Measurements from ENCODE around the gene ACRBP.

The ACRBP gene

GRCh38 chr12:6646276-6647082, 753 bp downstream of the ACRBP start:
- DNase-seq = no peak

GRCh38 chr12:6644903-6645302, 2.3 kb downstream of the ACRBP start:
- peak; percentile 34 for DNase-seq

DNA sequence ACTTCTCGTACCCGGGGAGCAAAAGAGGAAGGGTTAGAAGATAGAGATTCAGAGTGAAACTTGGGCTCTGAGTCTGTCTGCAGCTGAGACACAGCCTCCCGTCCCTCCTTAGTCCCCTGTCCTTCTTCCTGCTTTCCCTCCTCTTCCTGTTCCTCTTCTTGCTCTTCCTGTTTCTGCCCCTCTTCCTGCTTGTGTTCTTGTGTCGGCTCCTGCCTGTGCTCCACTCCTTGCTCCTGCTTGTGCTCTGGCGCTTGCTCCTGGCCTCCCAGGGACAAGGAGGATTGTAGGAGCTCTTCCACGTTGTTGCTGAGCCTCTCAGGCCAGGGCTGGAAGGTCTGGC, 3.0 kb downstream of the ACRBP start:
- DNase-seq = no peak

DNA sequence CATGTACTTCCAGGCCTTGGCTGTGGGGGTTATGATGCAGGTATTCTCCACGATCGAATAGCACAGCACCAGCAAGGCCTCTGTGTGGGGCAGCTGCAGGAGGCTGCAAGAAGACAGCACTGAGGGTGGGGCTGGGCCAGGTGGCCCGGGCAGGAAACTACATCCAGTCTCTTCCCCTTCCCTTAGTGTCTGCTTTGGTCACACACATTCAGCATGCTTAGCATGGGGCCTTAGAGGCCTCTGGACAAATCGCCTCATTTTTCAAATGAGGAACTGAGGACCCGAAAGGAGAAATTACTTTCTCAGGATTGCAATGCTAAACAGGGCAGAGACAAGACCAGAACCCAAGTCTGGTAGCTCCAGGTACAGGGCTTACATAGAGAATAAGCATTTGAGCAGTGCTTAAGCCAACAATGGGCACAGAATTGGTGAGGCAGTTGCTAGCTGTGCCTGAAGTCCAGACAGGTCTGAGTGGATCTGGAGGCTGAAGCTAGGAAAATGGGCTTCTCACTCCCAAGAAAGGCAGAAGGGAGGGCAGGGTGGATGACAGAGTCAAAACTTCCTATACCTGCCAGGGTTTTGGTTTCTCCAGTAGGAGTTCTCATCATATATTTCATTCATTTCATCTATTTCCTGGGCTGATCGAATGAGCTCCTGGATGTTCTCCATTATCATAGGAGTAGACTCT, 3.5 kb downstream of the ACRBP start:
- no peak for DNase-seq

- DNase-seq = no peak
Observed at GRCh38 chr12:6641131-6641530, 6.1 kb downstream of the ACRBP start.

DNA sequence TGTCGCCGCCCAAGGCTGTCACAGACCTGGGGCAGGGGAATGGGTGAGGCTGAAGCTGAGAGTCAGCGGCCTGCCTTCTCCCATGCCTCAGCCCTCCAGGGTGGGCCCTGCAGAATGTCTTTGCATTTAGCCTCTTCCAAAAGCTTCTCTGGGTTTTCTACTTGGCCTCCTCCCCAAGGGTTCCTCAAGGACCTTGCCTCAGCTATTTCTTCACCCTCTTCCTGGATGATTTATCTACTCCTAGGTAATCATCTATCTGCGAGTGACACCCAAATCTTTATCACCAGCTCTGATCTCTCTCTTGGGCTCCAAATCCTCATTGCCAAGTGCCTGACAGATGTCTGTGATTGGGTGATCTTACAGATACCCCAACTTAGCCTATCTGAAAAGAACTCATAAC, 6.7 kb downstream of the ACRBP start:
- DNase-seq = no peak

DNA sequence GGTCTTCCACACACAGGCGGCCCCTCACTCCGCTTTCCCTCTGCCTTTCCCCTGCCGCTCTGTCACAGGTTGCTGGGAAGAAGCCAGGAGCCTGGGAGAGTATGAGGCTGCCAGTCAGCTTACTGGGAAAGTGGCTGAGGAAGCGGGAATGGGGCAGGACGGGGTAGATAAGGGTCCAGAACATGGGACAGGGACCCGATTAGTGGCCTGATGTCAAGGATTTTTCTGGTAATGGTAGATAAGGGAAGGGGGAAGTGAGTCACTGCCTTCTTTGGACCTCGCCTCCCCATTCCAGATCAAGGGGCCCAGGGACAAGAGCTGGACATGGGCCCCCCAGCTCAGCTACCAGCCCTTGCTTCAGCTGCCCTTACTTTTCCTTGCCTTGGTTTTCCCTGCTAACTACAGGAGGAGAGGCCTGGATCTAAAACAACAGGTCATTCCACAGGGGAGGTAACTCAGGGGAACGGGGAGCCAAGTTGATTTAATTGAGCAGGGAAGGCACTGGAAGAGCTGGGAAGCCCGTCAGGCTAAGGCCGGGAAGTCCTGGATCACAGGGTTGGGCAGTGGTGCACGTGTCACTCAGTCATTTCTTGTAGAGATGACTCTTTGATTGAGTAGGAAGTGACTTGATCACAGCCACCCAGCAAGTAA, 8.0 kb downstream of the ACRBP start:
- DNase-seq = no peak

DNA sequence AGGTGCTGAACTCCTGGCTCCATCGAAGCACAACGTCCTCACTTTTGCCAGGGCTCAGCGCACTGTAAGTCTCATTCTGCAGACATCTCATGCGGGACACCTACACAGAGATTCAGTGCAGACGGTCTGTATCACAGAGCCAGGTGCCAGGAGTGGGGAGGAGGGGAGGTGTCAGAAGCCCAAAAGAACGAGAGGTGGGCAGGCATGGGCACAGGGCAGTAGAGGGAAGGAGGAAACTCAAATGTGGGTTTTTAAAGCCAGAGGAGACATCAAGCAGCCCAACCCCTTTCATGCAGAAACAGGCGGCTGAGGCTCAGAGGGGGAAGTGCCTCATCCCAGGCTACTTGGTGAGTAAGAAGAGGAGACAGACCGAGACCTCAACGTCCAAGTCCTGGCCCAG, 8.9 kb downstream of the ACRBP start:
- no peak for DNase-seq

DNA sequence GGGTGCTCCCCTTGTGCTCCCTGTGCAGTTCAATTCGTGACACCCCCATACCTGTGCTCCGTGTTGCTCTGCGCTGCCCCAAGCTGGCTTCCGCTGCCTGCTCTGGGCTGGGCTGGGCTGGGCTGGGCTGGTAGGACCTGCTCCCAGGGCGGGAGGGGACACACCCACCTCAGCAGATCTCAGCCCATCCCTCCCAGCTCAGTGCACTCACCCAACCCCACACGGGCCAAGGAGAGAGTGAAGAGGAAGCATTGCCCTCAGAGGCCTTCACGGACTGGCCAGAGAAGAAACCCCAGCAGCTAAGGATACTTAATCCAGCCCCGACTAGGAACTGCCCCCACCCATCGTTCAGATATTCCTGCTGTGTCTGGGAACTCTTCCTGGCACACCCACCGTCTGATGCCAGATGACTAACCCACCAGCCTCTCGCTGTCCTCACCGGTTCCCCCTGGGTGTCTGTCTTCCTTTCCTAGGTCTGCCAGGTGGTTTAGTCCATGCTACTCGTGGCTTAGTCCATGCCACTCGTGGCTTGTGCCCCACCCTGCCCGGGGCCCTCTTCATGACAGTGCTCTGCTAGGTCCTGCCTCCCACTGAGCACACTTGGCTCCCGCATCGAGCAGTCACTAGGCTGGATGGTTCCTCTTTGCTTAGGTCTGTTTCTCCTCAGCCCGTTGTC, 11.2 kb downstream of the ACRBP start, which contains the start of gene LPAR5:
Gene LPAR5 (minus strand): TSS at position 104 of the 676 bp plus-strand sequence. CDS start 14,711 bp downstream, outside the sequence.
- no peak for DNase-seq

- DNase-seq = no peak
Observed at GRCh38 chr12:6635375-6635855, 11.8 kb downstream of the ACRBP start.

DNA sequence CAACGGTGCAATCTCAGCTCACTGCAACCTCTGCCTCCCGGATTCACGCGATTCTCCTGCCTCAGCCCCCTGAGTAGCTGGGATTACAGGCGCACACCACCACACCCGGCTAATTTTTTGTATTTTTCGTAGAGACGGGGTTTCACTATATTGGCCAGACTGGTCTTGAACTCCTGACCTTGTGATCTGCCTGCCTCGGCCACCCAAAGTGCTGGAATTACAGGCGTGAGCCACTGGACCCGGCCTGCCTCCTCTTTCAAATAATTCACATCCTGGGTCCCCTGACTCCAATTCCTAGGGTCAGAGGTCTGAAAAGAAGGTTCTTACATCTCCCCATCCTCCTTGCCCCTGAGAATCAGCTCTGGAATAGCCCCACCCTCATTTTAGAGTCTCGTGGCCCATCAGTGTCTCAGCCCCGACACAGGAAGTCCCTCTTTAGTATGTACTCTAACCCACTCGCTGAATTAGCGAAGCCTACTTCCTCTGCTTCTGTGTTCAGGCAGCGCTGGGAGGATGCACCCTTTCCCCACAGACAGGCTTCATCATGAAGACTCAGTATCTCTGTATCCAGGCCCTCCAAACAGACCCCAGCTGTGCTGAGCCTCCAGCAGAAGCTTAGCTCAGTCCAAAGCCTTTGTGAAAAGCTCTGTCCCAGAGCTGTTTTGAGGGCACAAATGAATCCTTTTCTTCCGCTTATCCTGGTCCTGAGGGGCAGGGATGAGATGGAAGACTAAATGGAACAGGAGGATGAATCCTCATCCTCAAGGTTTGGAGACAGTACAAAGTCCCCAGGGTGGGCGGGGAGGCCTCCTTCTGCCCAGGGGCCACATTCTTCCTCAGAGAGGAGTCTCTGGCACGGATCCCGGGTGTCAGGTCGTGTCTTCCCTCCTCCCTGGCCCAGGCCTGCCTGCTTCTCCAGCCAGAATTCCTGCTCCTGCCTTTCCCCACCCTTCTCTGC, 14.9 kb downstream of the ACRBP start:
- DNase-seq = no peak

GRCh38 chr12:6631549-6631961, 15.7 kb downstream of the ACRBP start:
- DNase-seq = no peak

DNA sequence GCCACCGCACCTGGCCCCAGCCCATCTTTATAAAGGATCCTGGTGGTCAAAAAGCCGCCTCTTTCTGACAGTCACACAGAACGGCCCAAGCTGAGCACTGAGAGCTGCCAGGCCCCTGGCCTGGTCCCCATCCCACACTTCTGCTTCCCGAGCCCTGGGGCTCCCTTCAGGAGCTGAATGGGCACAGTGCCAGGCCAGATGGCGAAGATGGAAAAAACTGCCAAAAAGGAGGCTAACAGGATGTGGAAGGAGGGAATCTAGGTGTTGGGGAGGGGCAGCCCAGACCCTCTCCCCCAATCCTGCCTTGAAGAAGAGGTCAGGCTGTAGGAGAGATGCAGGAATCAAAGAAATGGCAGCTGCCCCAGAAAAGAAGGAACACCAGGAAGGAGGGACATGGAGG, 16.5 kb downstream of the ACRBP start:
- no peak for DNase-seq

DNA sequence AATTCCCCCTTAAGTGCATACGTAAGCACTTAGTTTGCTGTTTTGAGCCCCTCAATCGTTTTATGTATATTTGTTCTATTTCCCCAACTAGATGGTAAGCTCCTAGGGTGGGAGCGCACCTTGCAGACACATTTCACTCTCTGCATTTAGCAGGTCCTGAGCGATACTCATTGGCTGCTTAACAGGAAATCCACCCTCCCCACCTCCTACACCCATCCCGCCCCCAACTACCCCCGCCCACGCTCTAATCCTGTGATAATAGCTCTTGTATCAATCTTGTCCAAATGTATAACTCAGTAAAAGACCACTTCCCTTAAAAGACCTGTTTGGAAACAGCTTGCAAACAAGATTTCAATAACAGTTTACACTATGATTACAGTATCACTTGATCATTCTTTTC, 19.6 kb downstream of the ACRBP start:
- DNase-seq = no peak

GRCh38 chr12:6626654-6627283, 20.5 kb downstream of the ACRBP start:
- no peak for DNase-seq

DNA sequence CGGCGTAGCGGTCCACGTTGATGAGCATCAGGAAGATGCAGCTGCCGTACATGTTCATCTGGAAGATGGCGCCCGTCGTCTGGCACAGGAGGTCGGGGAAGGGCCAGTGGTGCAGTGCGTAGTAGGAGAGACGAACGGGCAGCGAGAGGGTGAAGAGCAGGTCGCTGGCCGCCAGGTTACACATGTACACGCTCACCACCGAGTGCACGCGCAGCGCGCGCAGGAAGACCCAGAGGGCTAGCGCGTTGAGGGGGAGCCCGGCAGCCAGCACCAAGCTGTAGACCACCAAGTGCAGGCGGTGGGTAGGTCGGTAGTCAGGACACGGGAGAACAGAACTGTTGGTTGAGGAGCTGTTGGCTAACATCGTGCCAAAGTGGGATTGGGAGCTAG, 26.4 kb downstream of the ACRBP start:
- DNase-seq = no peak

DNA sequence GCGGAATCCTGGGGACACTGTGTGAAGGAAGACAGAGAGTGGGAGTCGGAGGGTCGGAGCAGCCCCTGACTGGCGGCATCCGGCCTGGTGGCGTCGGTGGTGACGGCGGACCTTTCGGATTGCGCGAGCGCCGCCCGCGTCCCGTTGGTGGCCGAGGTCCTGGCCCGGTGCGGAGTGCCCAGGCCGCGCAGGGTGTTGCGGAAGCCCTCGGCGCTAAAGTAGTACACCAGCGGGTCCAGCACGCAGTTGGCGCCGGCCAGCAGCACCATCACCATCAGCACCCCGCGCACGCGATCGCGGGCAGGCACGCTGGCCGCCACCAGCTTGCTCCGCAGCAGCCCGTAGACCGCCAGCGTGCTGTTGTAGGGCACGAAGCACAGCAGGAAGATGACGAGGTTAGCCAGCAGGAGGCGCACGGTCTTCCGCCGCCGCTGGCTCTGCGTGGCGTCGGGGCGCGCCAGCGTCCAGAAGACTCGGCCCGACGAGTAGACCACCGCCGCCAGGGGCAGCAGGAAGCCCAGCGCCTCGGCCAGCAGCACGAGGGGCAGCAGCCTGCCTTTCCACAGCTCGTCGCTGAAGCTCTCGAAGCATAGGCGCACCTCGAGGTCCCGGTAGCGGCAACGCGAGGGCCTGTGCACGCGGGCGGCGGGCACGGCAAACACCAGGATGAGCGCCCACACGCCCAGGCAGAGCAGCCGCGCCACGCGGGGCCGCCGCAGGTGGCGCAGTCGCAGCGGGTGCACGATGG, 26.9 kb downstream of the ACRBP start:
- no peak for DNase-seq

GRCh38 chr12:6618483-6619225, 28.6 kb downstream of the ACRBP start:
- DNase-seq = no peak

- DNase-seq = no peak
Observed at GRCh38 chr12:6615802-6616201, 31.4 kb downstream of the ACRBP start.
